Body of pancreas (tissue), 4 donors: ENCODE data around the gene TCF7. TPM values are rescaled to one million over a fixed set of nuclear protein-coding genes. Genes with fewer than 3 reads are reported as not detected.

Source experiments
- ATAC-seq: fragments of 150-250 bp; one replicate; pipeline ENCODE4 v1.9.1; 2016
- DNase-seq, 4 donors: peaks; one replicate each; pipeline ENCODE4 v3.0.0-alpha.2; 2019
- H3K27ac ChIP-seq, 4 donors: fragments of 200-600 bp; sonication (generic); 1 replicate in 3 of 4; 2 replicates in 1 of 4; pipeline versions ENCODE4 v1.5.1 to v1.6.1; 2016 to 2019; ENCODE audit warnings: mild to moderate bottlenecking in 1 of 4, mixed read lengths in 1 of 4, moderate library complexity in 1 of 4
- H3K27me3 ChIP-seq, 2 donors: fragments of 200-600 bp; sonication (generic); one replicate each; pipeline ENCODE4 v1.6.0; 2016; ENCODE audit warnings: mild to moderate bottlenecking in 1 of 2
- H3K36me3 ChIP-seq, 2 donors: fragments of 200-600 bp; sonication (generic); replicated peaks in 1 of 2; 2 replicates each; pipeline ENCODE4 v1.5.1; 2016; ENCODE audit warnings: low read depth in 2 of 2; ENCODE audit not compliant: insufficient read depth in 1 of 2
- H3K4me1 ChIP-seq: fragments of 200-600 bp; sonication (generic); one replicate; pipeline ENCODE4 v1.6.0; 2016
- H3K4me3 ChIP-seq, 2 donors: fragments of 200-600 bp; sonication (generic); 1 replicate in 1 of 2; 2 replicates in 1 of 2; pipeline ENCODE4 v1.5.1; 2016 to 2019
- H3K9me3 ChIP-seq, 3 donors: fragments of 200-600 bp; sonication (generic); 1 replicate in 2 of 3; 2 replicates in 1 of 3; pipeline ENCODE4 v1.5.1; 2016
- CTCF ChIP-seq, 7 experiments: fragments of 450-650 bp in 4 of 7; fragments of 200-600 bp in 3 of 7; sonication (generic) in 3 of 7; IDR thresholded peaks; one replicate each; pipeline ENCODE4 v1.5.1; 2016 to 2019; ENCODE audit warnings: antibody characterized with exemption in 7 of 7
- POLR2A ChIP-seq, 3 donors: fragments of 450-650 bp; IDR thresholded peaks; one replicate each; pipeline ENCODE4 v1.6.1; 2016; ENCODE audit warnings: antibody characterized with exemption in 3 of 3, mild to moderate bottlenecking in 2 of 3
- WGBS, 2 donors: methylation state at CpG; one replicate each; pipeline ENCODE4 v1.1.5; 2017; 5-methylcytosine and 5-hydroxymethylcytosine counted together
- intact Hi-C: fragments of 100-400 bp; cut with DNase I; formaldehyde crosslinking; loops from one replicate; pipeline ENCODE4 v1.15.1; 2023
- total RNA-seq, 2 donors: library from RNA; depleted of rRNA; stranded (reverse); fragments of >200 nt; gene quantifications; one replicate each; pipeline ENCODE4 v1.1.0, GENCODE V29; 2016

The TCF7 gene
- total RNA-seq, 2 donors from 2014 or later: 6.3 to 9.1 TPM

GRCh38 chr5:134079748-134080581, 34.5 kb upstream of the TCF7 start:
- 78 to 81% methylated on average over 15 to 19 of the region's 19 CpGs for whole genome bisulfite sequencing, 2 donors
- TF ChIP-seq POLR2A (IDR thresholded peaks at IDR 0.05): no peak
- TF ChIP-seq CTCF (IDR thresholded peaks at IDR 0.05): no peak
- ATAC-seq: no peak

GRCh38 chr5:134082264-134082992, 32.1 kb upstream of the TCF7 start:
- no peak for TF ChIP-seq CTCF (IDR thresholded peaks at IDR 0.05)
- no peak for TF ChIP-seq POLR2A (IDR thresholded peaks at IDR 0.05)

More at GRCh38 chr5:134079748-134080581, 34.5 kb upstream of the TCF7 start:
- no peaks in the 10 kb centered on the region for H3K4me1 ChIP-seq
- no peaks in the 10 kb centered on the region for H3K27me3 ChIP-seq
- H3K9me3 ChIP-seq: no peaks in the 10 kb centered on the region
- H3K27ac ChIP-seq: no peak overlapping the region
- no peaks in the 10 kb centered on the region for H3K36me3 ChIP-seq
- no peak for DNase-seq
- intact Hi-C loops: no loop called here
- H3K4me3 ChIP-seq: no peak overlapping the region

GRCh38 chr5:134083517-134083916, 31.0 kb upstream of the TCF7 start:
- no peaks in the 10 kb centered on the region for H3K9me3 ChIP-seq
- ATAC-seq (no peak), DNase-seq (no peak)
- H3K4me3 ChIP-seq: no peak overlapping the region
- no peaks in the 10 kb centered on the region for H3K36me3 ChIP-seq
- WGBS, 2 donors: 51 to 54% methylated on average over 5 of the region's 5 CpGs
- TF ChIP-seq POLR2A (IDR thresholded peaks at IDR 0.05) (no peak), CTCF (IDR thresholded peaks at IDR 0.05) (no peak)
- H3K27me3 ChIP-seq: no peaks in the 10 kb centered on the region
- intact Hi-C loops: no loop called here
- H3K27ac ChIP-seq: no peak overlapping the region
- H3K4me1 ChIP-seq: no peaks in the 10 kb centered on the region

More at GRCh38 chr5:134082264-134082992, 32.1 kb upstream of the TCF7 start:
- DNase-seq: no peak
- 57 to 67% methylated on average over 2 of the region's 2 CpGs for WGBS, 2 donors
- Histone ChIP-seq H3K4me1 (no peaks in the 10 kb centered on the region), H3K36me3 (no peaks in the 10 kb centered on the region), H3K9me3 (no peaks in the 10 kb centered on the region), H3K27ac (no peak overlapping the region), H3K27me3 (no peaks in the 10 kb centered on the region), H3K4me3 (no peak overlapping the region)
- ATAC-seq: no peak
- intact Hi-C loops: no loop called here

- H3K36me3 ChIP-seq: no peaks in the 10 kb centered on the region
- H3K27me3 ChIP-seq: no peaks in the 10 kb centered on the region
- TF ChIP-seq CTCF (IDR thresholded peaks at IDR 0.05) (no peak), POLR2A (IDR thresholded peaks at IDR 0.05) (no peak)
- no peak for ATAC-seq
- intact Hi-C loops: no loop called here
- no peak overlapping the region for H3K27ac ChIP-seq
- H3K9me3 ChIP-seq: no peaks in the 10 kb centered on the region
- no peaks in the 10 kb centered on the region for H3K4me1 ChIP-seq
- WGBS, 2 donors: 80 to 85% methylated on average over 5 of the region's 5 CpGs
- DNase-seq: no peak
- H3K4me3 ChIP-seq: no peak overlapping the region
Measured at GRCh38 chr5:134084022-134084565, 30.4 kb upstream of the TCF7 start.
